T-helper 1 cell (primary cell): Measurements from ENCODE around the gene SLC1A1.

Source experiments
- DNase-seq, 5 donors: peaks; one replicate each; pipeline ENCODE4 v3.0.0-alpha.2; 2012 to 2020

Gene SLC1A1

GRCh38 chr9:4622016-4622415 is 131.7 kb downstream of the SLC1A1 start:
- no peak for DNase-seq

GRCh38 chr9:4630836-4631235 is 140.6 kb downstream of the SLC1A1 start:
- no peak for DNase-seq
